HG03045 (cell line): ENCODE data around the gene TCTA.

Experiments
- ATAC-seq: cut with Tn5 transposase; IDR thresholded peaks from one replicate; pipeline ENCODE4 v1.9.1; 2021; ENCODE audit warnings: mild to moderate bottlenecking, moderate library complexity; ENCODE audit not compliant: unreplicated experiment

Gene TCTA

GRCh38 chr3:49456466-49456865 lies 44.2 kb downstream of the TCTA start:
- ATAC-seq: no peak

GRCh38 chr3:49460188-49460890 lies 48.1 kb downstream of the TCTA start:
- no peak for ATAC-seq

- no peak for ATAC-seq
These were observed 48.7 kb downstream of the TCTA start for GRCh38 chr3:49460956-49461355.

- ATAC-seq: no peak
These were observed 49.4 kb downstream of the TCTA start for GRCh38 chr3:49461443-49462171.

GRCh38 chr3:49462222-49462621 lies 50.0 kb downstream of the TCTA start:
- ATAC-seq: no peak

GRCh38 chr3:49465270-49466034 lies 53.2 kb downstream of the TCTA start:
- no peak for ATAC-seq
